IPS-11a (cell line): ENCODE measurements around the gene CDK6.
A peak's percentile ranks its signal among the peaks of the same experiment; 100 is the strongest.
"Not testable (repeated sequence)": the region's sequence is repeated elsewhere in the genome, so short reads cannot be mapped to it uniquely, and the experiment has no call there.

Experiments used
- H3K4me3 ChIP-seq: one replicate; pipeline ENCODE4 v1.5.1; 2013; ENCODE audit warnings: low read depth, low read length, control low read depth

CDK6 gene

GRCh38 chr7:92604517-92604916 is 231.9 kb downstream of the CDK6 start:
- H3K4me3 ChIP-seq = not testable (repeated sequence)

GRCh38 chr7:92603089-92603445 is 233.3 kb downstream of the CDK6 start:
- H3K4me3 ChIP-seq = no peak overlapping the region

DNA sequence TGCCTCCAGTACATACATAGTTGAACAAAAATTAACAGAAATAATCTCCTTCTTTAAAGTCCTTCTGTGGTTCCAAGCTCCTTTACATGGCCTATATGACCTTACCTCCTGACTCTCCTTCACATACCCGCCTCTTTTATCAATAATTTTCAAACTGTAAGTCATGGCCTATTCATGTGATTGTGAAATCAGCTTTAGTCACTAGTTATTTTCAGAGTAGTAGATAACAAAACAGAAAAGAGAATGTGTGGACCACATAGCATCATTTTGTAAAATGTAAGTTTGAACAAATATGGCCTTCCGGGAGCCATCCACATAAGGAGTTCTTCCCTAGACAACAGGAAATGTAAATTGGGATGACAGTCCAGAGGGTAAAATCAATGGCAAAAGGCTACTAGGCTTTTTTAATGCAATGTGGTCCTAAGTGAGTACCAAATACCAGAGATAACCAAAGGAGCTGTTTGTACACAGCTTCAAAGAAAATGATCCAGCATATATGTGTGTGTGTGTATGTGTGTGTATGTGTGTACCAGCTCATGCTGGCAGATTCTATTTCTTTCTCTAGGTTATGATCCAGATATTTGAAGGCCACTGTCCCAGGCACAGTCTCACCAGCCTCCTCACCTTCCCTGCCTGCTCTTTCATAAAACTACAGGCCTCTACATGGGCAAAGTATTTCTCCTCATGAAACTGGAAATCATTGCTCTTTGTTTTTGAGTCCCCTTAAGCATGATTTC is 233.9 kb downstream of the CDK6 start:
- H3K4me3 ChIP-seq = no peak overlapping the region

DNA sequence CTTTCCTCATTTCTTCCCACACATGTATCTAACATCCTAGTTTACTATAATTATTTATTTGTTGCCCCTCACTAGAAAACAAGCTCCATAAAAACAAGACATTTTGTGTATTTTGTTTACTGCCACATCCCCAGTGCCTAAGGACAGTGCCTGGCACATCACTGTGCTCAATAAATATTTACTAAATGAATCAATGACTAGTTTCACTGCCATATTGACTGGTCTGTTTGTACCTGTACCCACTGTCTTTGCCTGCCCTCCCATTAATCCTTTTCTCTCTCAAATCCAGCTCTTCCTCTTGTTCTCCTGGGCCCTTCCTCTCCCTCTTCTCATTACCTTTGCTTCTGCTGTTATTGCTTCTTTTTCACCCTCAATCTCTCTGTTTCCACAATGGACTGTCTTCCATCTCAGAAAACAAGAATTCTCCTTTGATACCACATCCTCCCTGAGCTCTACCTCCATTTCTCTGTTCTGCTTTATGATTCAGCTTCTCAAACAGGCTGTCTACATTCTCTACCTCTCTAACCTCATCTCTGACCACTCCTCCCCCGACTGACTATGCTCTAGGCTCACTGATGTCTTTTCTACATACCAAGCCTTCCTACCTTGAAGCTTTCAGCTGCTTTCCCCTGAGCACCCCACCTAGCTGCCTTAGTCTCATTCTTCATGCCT is 237.9 kb downstream of the CDK6 start:
- H3K4me3 ChIP-seq = no peak overlapping the region

DNA sequence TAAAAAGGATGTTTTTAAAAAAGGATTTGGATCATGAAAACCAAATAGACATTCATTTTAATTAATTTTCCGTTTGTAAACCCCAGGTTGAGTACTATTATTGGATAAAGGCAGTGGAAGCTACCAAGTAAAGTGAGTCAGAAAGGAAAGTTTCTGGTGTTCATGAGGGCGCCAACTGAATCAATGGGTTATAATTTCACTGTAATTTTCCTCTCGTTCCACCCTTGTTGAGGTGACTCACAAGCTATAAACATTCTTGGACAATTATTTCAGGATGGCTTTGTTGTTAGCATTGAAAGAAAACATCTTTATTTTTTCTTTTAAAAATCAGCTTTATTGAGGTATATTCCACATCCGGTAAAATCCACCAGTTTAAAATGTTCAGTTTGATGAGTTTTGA is 241.1 kb downstream of the CDK6 start:
- H3K4me3 ChIP-seq = no peak overlapping the region

DNA sequence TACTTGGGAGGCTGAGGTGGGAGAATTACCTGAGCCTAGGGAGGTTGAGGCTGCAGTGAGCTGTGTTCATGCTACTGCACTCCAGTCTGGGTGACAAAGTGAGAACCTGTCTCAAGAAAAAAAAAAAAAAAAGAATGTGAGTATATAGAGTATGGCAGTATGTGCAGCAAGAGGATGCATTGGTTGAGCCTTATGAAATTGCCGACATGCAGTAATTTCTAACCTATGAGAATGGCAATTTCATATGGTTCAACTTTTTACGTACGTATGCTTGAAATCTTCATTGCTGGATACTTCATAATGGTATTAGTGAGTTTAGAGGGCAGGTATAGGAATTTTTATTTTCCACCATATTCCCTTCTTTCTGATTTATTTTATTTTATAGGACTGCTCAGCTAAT is 241.6 kb downstream of the CDK6 start:
- H3K4me3 ChIP-seq = no peak overlapping the region

DNA sequence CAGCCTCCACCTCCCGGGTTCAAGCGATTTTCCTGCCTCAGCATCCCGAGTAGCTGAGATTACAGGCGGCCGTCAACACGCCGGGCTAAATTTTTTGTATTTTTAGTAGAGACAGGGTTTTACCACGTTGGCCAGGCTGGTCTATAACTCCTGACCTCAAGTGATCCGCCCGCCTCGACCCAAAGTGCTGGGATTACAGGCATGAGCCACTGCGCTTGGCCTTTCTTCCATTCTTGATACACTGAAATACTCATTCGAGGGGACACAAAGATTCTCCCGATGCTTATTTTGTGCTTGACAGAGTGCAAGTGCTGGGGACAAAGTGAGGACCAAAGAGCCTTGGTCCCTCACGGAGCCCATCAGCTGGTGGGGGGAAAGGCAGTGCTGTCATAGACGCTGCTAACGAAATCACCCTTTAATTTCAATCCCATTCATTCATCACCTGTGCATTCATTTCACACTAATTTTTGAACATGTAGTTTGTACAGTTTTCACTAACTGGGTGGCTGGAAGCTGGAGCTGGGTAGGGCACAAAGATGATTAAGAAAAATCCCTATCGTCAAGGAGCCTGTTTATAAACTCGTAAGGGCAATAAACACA is 245.6 kb downstream of the CDK6 start:
- no peak overlapping the region for H3K4me3 ChIP-seq

DNA sequence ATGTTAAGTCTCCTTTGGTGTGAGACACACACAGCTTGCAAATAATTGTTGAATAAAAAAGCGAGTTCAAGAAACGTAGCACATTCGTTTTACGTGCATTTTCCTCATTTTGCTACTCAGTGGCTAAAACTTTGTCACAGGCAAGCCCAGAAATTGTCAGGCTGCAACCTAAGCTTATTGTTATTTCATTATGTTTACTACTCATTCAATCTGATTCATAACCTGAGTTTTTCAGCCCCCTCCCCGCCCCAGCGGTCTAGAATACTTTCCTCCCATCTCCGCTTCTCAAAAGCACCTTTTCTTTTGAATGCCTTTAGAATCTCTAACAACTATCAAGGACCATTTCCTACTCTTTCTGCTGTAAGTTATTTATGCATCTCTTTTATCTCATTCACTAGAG is 247.3 kb downstream of the CDK6 start:
- H3K4me3 ChIP-seq = peak overlapping the region; percentile 89

DNA sequence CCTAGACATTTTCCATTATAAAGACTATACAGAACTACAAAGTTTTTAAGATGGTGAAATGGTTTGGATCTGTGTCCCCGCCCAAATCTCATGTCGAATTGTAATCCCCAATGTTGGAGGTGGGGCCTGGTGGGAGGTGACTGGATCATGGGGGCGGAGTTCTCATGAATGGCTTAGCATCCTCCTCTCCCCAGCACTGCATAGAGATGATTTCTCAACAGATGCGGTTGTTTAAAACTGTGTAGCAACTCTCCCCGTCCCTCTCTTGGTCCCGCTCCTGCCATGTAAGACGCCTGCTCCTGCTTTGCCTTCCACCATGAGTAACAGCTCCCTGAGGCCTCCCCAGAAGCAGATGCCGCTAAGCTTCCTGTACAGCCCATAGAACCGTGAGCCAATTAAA is 247.8 kb downstream of the CDK6 start:
- H3K4me3 ChIP-seq = peak overlapping the region; percentile 89

DNA sequence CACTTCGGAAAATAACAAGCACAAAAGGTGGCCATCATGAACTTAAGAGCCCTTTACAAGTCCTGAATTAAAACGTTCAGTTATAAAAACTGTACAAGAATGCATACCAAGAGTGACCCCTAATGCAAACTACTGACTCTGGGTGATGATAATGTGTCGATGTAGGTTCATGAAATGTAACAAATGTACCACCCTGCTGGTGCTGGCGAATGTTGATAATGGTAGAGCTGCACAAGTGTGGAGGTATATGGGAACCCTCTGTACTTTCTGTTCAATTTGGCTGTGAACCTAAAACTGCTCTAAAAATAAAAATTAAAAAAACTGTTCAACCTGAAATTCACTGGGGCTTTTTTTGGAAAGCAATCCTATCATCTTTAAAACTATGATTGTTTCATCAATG is 249.5 kb downstream of the CDK6 start:
- no peak overlapping the region for H3K4me3 ChIP-seq

- no peak overlapping the region for H3K4me3 ChIP-seq
Observed at GRCh38 chr7:92586403-92586802, 250.0 kb downstream of the CDK6 start.

- no peak overlapping the region for H3K4me3 ChIP-seq
Observed at GRCh38 chr7:92584953-92585352, 251.4 kb downstream of the CDK6 start.

GRCh38 chr7:92582948-92583347 is 253.4 kb downstream of the CDK6 start:
- H3K4me3 ChIP-seq = no peak overlapping the region

- no peak overlapping the region for H3K4me3 ChIP-seq
Observed at GRCh38 chr7:92576296-92576695, 260.1 kb downstream of the CDK6 start.

- no peak overlapping the region for H3K4me3 ChIP-seq
Observed at GRCh38 chr7:92569137-92569536, 267.2 kb downstream of the CDK6 start.

DNA sequence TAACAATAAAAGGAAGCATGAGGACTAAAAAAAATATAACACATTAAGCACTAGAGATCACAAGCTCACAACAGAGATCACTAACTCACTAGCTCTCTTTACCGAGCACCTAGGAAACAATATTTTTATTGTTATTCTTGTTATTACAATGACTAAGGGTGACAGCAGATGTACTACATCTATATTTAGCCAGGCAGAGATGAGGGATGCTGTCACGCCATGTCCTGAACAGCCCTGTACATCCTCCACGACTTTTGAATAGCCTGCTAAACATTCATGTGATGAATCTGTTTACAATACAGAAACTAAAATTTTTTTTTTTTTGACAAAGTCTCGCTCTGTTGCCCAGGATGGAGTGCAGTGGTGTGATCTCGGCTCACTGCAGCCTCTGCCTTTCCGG is 268.9 kb downstream of the CDK6 start:
- no peak overlapping the region for H3K4me3 ChIP-seq

DNA sequence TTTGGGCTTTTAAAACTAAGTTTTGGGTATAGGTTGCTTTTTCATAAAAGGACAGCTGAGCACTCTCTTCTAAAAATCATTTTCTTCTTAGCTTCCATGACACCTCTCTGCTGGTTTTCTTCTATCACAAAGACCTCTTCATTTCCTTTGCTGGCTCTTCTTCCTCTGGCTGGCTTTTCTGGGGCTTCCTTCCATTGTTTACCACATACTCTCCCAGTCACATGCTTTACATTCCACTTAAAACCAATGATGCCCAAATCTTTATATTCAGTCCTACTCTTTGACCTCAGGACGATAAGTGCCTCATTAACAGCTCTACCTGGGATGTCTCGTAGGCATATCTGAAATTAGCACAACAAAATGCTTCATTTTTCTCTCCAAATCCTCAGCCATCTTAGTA is 273.0 kb downstream of the CDK6 start:
- H3K4me3 ChIP-seq = no peak overlapping the region

DNA sequence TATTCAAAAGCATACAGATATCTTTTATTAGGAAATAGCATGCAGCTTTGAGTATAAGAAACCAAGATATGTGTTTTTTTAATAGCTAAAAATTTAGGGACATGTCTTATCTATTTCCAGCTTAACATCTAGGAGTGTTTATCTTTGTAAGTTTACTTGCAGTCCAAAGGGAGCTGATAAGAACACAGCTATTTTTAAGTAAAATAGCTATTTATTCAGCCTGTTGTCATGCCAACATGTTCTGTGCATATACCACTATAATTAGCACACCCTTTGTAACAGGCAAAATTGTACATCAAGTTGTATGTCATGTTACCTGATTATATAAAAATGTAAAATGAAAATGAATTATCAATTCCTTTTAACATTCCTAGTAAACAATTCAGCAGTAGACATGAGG is 275.8 kb downstream of the CDK6 start:
- H3K4me3 ChIP-seq = no peak overlapping the region

- no peak overlapping the region for H3K4me3 ChIP-seq
Observed at GRCh38 chr7:92557808-92558362, 278.5 kb downstream of the CDK6 start.

GRCh38 chr7:92557249-92557648 is 279.1 kb downstream of the CDK6 start:
- H3K4me3 ChIP-seq = no peak overlapping the region
